GM19099 (cell line): ENCODE measurements around the gene FGF14.

Experiments
- POLR2A ChIP-seq: IDR thresholded peaks from 3 replicates; pipeline ENCODE4 v1.6.1; 2011; ENCODE audit warnings: low read depth; ENCODE audit not compliant: insufficient read length; ENCODE audit errors: extremely low read depth

Gene FGF14

GRCh38 chr13:101868585-101869469 lies 533.0 kb downstream of the FGF14 start:
- no peak for TF ChIP-seq POLR2A

GRCh38 chr13:101866889-101867581 lies 534.8 kb downstream of the FGF14 start:
- TF ChIP-seq POLR2A = no peak

DNA sequence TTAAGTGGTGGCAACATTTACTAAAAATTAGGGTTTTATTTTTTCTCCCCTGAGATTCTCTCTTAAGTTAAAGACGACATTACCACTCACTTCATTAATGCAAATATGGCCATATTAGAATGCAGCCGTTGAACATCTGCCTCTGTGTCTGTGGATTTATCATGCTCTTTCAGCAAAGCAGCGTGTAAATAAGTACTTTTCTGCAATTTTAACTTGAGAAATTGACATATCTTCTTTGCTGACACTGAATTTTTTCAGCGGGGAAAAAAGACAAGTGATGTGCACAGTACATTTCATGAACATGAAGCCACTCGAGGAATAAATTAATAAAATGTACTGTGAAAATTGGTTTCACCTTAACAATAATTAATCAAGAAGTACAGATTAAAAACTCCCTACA lies 543.0 kb downstream of the FGF14 start:
- TF ChIP-seq POLR2A = no peak

GRCh38 chr13:101846701-101847100 lies 555.1 kb downstream of the FGF14 start:
- TF ChIP-seq POLR2A = no peak

- TF ChIP-seq POLR2A = no peak
Measured at GRCh38 chr13:101846249-101846648, 555.6 kb downstream of the FGF14 start.

DNA sequence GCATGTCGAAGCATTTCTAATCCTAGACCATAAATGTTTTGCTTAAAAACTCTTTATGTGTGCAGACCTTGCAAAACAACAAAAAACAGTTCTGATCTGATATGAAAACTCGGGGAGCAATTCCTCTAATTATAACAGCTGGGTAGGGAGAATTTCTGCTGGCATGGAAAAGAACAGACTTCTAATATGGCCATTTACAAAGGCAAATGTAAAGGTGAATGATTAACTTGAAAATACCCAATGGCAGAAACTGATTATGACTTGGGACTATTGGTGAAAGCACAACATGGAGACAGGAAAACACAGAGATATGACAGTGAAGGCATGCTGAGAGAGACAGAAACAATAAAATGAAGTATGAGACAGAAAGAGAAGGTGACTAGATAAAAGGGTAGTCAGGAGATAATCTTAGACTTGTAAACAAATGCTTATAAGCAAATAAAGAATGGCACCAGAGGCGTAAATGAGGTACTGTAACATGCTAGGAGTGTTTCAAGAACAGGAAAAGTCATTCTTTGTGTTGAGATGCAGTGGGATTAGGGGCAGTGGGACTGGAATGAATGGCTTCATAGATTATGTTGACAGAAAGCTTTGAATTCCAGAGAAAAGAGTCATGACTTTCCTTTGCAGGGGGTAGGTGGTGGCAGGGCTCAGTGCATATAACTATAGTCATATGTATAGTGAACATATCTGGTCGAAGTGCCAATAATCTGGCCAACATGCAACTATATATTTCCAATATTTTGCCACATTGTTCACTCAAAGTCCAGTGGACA lies 556.4 kb downstream of the FGF14 start:
- no peak for TF ChIP-seq POLR2A

GRCh38 chr13:101841698-101842097 lies 560.1 kb downstream of the FGF14 start:
- no peak for TF ChIP-seq POLR2A

- TF ChIP-seq POLR2A = no peak
Measured at GRCh38 chr13:101838323-101838722, 563.5 kb downstream of the FGF14 start.

DNA sequence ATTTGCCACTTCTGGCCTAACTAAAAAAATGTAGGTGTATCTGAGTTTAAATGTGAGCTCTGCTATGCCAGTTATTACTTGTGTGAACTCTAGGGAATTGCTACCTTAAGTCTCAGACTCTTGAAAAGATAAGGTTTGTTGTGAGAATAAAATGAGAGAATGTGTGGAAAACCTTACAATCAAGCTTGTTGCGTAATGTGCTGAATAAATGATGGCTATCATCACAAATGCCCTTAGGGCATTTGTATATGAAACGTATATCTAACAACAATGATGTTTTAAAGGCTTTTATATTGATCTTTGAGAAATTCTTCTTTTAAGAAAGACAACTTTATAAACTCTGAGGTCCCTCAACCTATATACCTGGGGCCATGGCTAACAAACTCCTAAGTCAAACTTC lies 564.6 kb downstream of the FGF14 start:
- no peak for TF ChIP-seq POLR2A

DNA sequence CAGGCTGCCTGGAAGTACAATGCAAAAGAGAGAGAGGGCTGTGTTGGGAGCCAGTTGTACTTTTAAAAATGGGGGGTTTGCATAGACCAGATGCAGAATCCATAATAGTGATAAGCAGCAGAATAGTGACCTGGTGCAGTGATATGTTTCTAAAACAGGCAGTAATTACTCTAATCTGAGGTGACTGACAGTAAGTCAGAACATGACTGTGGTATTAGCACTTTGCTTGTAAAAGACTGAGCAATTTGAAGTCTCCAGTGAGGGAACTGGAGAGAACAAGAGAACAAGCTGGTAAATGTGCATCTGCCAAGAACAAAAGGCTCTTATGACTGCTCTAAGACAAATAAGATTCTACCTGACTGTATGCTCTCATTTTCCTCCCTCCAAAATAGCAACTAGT lies 565.9 kb downstream of the FGF14 start:
- TF ChIP-seq POLR2A = no peak

- no peak for TF ChIP-seq POLR2A
Measured at GRCh38 chr13:101833671-101834070, 568.2 kb downstream of the FGF14 start.

- no peak for TF ChIP-seq POLR2A
Measured at GRCh38 chr13:101830035-101830434, 571.8 kb downstream of the FGF14 start.

DNA sequence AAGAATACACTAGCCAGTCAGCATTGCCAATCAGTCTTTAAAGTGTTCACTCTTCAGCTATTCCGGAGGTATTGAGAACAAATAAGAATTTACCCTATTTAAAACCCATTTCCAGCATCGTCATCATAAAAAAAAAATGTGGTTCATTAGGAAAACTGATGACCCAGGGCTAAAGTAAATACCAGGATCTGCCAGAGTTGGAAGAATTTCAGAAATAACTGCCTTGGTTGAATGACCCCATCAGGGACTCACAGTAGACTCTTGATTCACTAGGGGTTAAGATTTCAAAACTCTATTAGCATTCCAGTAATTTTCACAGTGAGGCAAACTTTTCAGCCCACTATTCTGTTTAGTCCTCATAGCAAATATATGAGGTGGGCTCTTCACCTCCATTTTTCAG lies 572.4 kb downstream of the FGF14 start:
- TF ChIP-seq POLR2A = no peak

DNA sequence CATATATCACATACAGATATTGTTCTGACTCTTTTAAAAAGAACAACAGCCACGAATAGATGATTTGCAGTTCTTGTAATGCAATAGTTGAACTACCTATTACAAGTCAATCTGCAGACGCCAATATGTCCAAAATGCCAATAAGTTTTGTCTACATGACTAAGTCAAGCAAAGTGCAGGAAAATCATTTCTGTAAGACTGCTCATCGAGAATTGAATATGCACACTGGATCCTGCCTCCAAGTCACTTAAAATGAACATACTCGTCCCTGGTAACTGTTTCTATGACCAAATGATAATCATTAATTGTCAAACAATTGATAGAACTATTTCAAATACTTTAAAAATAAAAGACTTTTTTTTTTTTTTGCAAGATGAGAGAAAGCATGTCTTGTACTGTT lies 573.7 kb downstream of the FGF14 start:
- no peak for TF ChIP-seq POLR2A

- no peak for TF ChIP-seq POLR2A
Measured at GRCh38 chr13:101817898-101818297, 584.0 kb downstream of the FGF14 start.

GRCh38 chr13:101811881-101812280 lies 590.0 kb downstream of the FGF14 start:
- TF ChIP-seq POLR2A = no peak

GRCh38 chr13:101811284-101811839 lies 590.5 kb downstream of the FGF14 start:
- TF ChIP-seq POLR2A = no peak
